22Rv1 (cell line): ENCODE data around the gene SPRN.
A peak's percentile ranks its signal among the peaks of the same experiment; 100 is the strongest.
"Not testable (repeated sequence)": the region's sequence is repeated elsewhere in the genome, so short reads cannot be mapped to it uniquely, and the experiment has no call there.

ENCODE experiments used
- H3K27ac ChIP-seq: fragments of 450-650 bp; 2 replicates; pipeline ENCODE4 v1.5.1; 2017
- ZFX ChIP-seq: fragments of 450-650 bp; IDR thresholded peaks from 2 replicates; pipeline ENCODE4 v1.6.1; 2017; ENCODE audit warnings: antibody characterized with exemption, borderline replicate concordance
- TF ChIP-seq, protein P1 (sequence below): fragments of 450-650 bp; IDR thresholded peaks from 2 replicates; pipeline ENCODE4 v1.5.1; 2017; ENCODE audit warnings: mild to moderate bottlenecking

Gene SPRN

DNA sequence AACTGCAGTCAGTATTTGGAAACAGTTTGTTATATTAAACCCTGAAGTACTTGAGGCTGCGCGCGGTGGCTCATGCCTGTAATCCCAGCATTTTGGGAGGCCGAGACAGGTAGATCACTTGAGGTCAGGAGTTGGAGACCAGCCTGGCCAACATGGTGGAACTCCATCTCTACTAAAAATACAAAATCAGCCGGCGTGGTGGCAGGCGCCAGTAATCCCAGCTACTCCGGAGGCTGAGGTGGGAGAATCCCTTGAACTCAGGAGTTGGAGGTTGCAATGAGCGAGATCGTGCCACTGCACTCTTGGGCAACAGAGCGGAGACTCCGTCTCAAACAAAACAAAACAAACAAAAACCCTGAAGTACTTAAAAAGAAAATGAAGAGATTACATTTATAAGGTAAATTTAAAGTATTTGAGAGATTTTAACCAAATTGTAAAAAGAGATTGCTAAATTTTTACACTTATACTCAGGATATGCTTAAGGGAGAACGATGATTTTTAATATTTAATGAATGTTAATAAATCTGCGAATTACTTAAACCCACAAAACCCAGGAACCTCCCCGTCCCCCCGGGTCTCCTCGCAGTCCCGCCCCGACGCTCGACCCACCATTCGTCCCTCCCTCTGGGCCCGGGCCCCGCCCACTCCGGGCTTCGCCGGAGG, 30.9 kb downstream of the SPRN start:
- peak overlapping the region; percentile 94 for H3K27ac ChIP-seq
- TF ChIP-seq, protein P1, sequence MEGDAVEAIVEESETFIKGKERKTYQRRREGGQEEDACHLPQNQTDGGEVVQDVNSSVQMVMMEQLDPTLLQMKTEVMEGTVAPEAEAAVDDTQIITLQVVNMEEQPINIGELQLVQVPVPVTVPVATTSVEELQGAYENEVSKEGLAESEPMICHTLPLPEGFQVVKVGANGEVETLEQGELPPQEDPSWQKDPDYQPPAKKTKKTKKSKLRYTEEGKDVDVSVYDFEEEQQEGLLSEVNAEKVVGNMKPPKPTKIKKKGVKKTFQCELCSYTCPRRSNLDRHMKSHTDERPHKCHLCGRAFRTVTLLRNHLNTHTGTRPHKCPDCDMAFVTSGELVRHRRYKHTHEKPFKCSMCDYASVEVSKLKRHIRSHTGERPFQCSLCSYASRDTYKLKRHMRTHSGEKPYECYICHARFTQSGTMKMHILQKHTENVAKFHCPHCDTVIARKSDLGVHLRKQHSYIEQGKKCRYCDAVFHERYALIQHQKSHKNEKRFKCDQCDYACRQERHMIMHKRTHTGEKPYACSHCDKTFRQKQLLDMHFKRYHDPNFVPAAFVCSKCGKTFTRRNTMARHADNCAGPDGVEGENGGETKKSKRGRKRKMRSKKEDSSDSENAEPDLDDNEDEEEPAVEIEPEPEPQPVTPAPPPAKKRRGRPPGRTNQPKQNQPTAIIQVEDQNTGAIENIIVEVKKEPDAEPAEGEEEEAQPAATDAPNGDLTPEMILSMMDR: no peak
- TF ChIP-seq ZFX: no peak

DNA sequence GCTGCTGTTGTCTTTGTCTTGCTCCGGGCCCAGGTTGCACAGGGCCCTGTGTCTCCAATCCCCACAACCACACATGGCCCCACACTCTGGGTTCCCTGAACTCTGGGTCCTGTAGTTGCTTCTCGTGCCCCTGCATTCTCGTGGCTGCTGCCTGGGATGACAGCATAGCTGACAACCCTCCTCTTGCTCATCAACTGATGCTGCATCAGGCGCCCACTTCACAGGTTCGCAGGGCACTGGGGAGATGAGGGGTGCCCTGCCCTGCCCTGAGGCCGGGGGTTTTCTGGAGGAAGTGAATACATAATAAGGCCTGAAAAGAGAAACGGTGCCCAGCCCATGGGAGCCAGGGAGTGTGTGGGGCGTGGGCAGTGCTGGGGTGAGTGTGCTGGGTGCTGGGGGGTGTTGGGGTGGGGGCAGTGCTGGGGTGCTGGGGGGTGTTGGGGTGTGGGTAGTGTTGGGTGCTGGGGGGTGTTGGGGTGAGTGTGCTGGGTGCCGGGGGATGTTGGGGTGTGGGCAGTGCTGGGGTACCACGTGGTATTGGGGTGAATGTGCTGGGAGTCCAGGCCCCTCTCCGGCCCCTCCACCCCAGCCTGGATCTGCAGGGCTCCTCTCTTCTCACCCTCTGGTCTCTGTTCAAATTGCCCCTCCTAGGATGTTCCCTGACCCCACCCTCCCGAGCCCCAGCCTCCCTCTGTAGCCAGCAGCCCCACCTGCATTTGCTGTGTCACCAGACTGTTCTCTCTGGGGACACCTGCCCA, 32.5 kb downstream of the SPRN start:
- no peak overlapping the region for H3K27ac ChIP-seq
- TF ChIP-seq, protein P1: no peak
- TF ChIP-seq ZFX: no peak

DNA sequence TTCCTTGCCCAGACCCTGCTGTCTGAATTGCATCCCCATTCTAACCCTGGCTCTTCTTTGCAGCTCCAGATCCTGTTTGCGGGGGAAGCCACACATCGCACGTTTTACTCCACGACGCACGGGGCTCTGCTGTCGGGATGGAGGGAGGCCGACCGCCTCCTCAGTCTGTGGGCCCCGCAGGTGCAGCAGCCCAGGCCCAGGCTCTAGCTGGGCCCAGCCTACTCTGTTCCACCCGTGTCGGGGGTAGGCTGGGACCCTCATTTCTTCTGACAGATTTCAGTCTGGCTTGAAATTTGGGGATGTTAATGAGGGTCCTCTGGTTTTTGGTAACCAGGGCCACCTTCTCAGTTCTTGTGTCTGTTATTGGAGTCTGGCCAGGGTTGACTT, 33.2 kb downstream of the SPRN start:
- no peak overlapping the region for H3K27ac ChIP-seq
- TF ChIP-seq, protein P1: no peak
- no peak for TF ChIP-seq ZFX

DNA sequence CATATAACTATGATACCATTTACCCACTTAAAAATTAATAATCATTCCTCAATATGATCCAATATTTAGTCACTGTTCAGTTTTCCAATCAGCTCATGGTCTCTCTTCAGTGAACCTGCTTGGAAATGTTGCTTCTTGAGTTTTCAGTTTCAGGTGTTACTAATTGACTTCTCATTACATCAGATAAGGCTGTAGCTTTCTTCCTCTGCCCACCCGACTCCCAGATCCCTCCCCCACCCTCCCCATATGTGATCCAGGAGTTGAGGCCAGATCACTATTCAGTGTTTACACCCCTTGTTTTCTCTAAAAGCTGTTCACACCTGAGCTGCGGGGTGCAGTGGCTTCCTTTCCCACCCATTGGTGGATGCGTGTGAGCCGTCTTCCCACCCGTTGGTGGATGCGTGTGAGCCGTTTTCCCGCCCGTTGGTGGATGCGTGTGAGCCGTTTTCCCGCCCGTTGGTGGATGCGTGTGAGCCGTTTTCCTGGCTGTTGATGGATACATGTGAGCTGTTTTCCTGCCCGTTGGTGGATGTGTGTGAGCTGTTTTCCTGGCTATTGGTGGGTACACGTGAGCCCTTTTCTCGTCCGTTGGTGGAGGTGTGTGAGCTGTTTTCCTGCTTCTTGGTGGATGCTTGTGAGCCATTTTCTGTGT, 33.7 kb downstream of the SPRN start:
- H3K27ac ChIP-seq: no peak overlapping the region
- no peak for TF ChIP-seq ZFX
- TF ChIP-seq, protein P1: no peak

DNA sequence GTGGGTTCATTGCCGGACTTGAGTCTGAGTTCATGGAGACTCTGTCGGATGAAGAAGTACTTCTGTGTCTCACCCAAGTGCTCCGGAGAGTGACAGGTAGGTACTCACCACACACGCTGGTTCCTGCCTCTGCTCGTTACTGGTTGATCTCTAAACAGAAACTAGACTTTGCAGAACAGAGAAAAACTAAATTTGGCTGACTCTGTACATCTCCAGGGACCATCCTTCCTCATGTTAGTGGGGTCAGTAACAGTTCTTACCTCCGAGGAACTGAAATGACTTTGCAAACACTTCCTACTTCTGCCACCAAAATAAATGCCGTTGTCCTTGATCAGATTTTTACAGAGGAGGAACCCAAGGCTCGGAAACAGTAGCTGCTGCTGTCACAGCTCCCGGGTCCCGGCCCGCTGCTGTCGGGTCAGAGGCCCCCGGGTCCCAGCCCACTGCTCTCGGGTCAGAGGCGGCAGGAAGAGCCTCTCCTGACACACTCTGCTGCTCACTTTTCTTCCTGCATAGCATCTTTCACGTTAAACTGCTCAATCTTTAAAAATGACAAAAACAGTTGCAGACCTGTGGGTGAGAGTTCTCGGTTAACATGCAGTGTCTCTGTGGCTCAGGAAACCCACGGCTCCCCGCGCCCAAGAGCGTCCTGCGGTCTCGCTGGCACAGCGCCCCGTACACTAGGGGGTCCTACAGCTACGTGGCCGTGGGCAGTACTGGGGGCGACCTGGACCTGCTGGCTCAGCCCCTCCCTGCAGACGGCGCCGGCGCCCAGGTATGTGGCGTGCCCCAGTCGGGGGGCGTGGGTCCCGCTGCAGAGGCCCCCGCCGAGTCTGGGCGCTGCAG, 35.2 kb downstream of the SPRN start:
- H3K27ac ChIP-seq: no peak overlapping the region
- no peak for TF ChIP-seq ZFX
- TF ChIP-seq, protein P1: no peak

DNA sequence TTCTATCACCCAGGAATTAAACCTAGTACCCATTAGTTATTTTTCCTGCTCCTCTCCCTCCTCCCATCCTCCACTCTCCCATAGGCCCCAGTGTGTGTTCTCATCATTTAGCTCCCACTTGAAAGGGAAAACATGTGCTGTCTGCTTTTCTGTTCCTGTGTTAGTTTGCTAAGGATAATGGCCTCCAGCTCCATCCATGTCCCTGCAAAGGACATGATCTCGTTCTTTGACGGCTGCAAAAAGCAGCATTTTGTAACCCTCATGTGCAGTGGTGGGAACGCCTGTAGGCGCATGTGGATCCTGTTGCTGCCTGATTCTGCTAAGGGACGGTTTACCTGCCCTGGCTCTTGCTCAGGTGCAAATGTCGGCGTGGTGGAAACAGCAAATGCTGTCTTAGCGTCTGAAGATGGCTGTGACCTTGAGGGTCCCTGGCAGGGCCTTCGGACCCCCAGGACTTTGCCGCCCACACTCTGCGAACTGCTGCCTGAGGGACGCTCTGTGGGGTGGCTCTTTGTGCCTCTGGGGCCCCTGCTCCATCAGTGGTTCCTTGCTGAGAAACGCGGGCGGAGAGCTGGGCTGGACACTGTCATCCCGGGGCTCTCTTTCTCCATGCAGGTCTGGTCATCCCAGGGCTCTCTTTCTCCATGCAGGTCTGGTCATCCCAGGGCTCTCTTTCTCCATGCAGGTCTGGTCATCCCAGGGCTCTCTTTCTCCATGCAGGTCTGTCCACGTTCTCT, 36.0 kb downstream of the SPRN start:
- TF ChIP-seq, protein P1: no peak
- no peak for TF ChIP-seq ZFX
- no peak overlapping the region for H3K27ac ChIP-seq

DNA sequence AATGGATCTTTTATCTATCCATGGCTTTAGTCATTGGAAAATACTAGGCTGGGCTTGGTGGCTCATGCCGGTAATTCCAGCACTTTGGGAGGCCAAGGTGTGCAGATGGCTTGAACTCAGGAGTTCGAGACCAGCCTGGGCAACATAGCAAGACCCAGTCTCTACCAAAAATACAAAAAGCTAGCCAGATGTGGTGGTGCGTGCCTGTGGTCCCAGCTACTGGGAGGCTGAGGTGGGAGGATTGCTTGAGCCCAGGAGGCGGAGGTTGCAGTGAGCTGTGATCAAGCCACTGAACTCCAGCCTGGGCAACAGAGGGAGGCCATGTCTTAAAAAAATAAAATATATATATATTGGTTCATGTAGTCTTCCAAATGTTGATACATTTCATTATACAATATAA, 37.5 kb downstream of the SPRN start:
- not testable (repeated sequence) for H3K27ac ChIP-seq
